Measurements from ENCODE around the gene DPF3.
"Not testable (repeated sequence)": the region's sequence is repeated elsewhere in the genome, so short reads cannot be mapped to it uniquely, and the experiment has no call there.

Gene DPF3

GRCh38 chr14:72878746-72879145 lies 15.2 kb downstream of the DPF3 start:
- no peak for DNase-seq

- no peak for DNase-seq
These were observed 17.2 kb downstream of the DPF3 start for GRCh38 chr14:72876710-72877063.

GRCh38 chr14:72876005-72876709 lies 17.7 kb downstream of the DPF3 start:
- no peak for DNase-seq

- not testable (repeated sequence) for DNase-seq
These were observed 23.0 kb downstream of the DPF3 start for GRCh38 chr14:72870878-72871277.

GRCh38 chr14:72869407-72870329 lies 24.2 kb downstream of the DPF3 start:
- no peak for DNase-seq

- DNase-seq: no peak
These were observed 25.4 kb downstream of the DPF3 start for GRCh38 chr14:72868500-72868899.

- no peak for DNase-seq
These were observed 29.1 kb downstream of the DPF3 start for GRCh38 chr14:72864712-72865365.

- no peak for DNase-seq
These were observed 30.5 kb downstream of the DPF3 start for GRCh38 chr14:72863216-72864006.

GRCh38 chr14:72856530-72857266 lies 37.2 kb downstream of the DPF3 start:
- no peak for DNase-seq

- DNase-seq: no peak
These were observed 38.0 kb downstream of the DPF3 start for GRCh38 chr14:72855913-72856312.

- no peak for DNase-seq
These were observed 41.7 kb downstream of the DPF3 start for GRCh38 chr14:72852194-72852593.

GRCh38 chr14:72851635-72852034 lies 42.3 kb downstream of the DPF3 start:
- DNase-seq: no peak

- DNase-seq: no peak
These were observed 43.5 kb downstream of the DPF3 start for GRCh38 chr14:72850360-72850759.

- no peak for DNase-seq
These were observed 44.7 kb downstream of the DPF3 start for GRCh38 chr14:72849222-72849621.

GRCh38 chr14:72847721-72848120 lies 46.2 kb downstream of the DPF3 start:
- no peak for DNase-seq

GRCh38 chr14:72845683-72846082 lies 48.2 kb downstream of the DPF3 start:
- no peak for DNase-seq

GRCh38 chr14:72845196-72845595 lies 48.7 kb downstream of the DPF3 start:
- DNase-seq: no peak

GRCh38 chr14:72844524-72844923 lies 49.4 kb downstream of the DPF3 start:
- no peak for DNase-seq

- DNase-seq: no peak
These were observed 53.9 kb downstream of the DPF3 start for GRCh38 chr14:72839753-72840607.

- no peak for DNase-seq
These were observed 54.5 kb downstream of the DPF3 start for GRCh38 chr14:72839351-72839750.

GRCh38 chr14:72836085-72836484 lies 57.8 kb downstream of the DPF3 start:
- DNase-seq: no peak

Measured in NCI-H1436 (cell line).